Measurements from ENCODE around the gene TPSD1. TPM values are rescaled to one million over a fixed set of nuclear protein-coding genes. Genes with fewer than 3 reads are reported as not detected.
A peak's percentile ranks its signal among the peaks of the same experiment; 100 is the strongest.
"Not testable (repeated sequence)": the region's sequence is repeated elsewhere in the genome, so short reads cannot be mapped to it uniquely, and the experiment has no call there.

The TPSD1 gene
- total and polyA plus RNA-seq, 7 experiments from 2014 or later, result not detected

DNA sequence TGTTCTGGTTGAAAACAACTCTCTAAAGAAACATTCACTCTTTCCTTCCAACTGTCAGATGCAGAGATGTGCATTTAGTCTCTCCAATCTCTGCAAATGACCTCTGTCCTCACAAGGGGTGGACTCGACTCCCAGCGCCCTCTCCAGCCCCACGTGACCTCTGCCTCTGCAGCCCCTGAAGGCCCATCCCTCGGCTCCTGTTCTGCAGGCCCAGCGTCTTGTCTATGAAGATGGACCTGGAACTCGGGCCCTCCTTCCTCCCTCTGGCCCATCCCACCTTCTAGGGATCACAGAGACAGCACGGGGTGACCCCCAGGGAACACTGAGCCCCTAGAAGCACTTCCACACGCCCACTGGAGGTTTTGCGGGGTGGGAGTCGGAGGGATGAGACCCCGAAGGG, 12.5 kb upstream of the TPSD1 start:
- H3K4me3 Mint-ChIP-seq; H3K4me3 ChIP-seq (ENCODE audit: low read length); H3K36me3 ChIP-seq (ENCODE audit: control insufficient read depth in 2 of 3, insufficient read depth in 3 of 3, low read length in 3 of 3); H3K9me3 ChIP-seq (ENCODE audit: control insufficient read depth in 2 of 3, low read length in 3 of 3); H3K27me3 ChIP-seq (ENCODE audit: control insufficient read depth in 2 of 2, insufficient read depth in 2 of 2, low read length in 2 of 2); intact Hi-C loops (cut with micrococcal nuclease); H3K4me1 ChIP-seq (ENCODE audit: control insufficient read depth in 2 of 2, insufficient read depth in 2 of 2, low read length in 2 of 2); H3K36me3 Mint-ChIP-seq; H3K4me1 Mint-ChIP-seq; POLR2A ChIA-PET; H3K9me3 Mint-ChIP-seq; CTCF ChIA-PET; H3K27ac ChIP-seq (ENCODE audit: low read depth, low read length); DNase-seq; ATAC-seq: not testable (repeated sequence)
- peaks cover 5 to 14% (median 12%) of the 10 kb centered on the region in 5 donors for H3K27me3 Mint-ChIP-seq
- H3K27ac Mint-ChIP-seq, result peak overlapping the region in 1 of 9 donors; percentile 29

DNA sequence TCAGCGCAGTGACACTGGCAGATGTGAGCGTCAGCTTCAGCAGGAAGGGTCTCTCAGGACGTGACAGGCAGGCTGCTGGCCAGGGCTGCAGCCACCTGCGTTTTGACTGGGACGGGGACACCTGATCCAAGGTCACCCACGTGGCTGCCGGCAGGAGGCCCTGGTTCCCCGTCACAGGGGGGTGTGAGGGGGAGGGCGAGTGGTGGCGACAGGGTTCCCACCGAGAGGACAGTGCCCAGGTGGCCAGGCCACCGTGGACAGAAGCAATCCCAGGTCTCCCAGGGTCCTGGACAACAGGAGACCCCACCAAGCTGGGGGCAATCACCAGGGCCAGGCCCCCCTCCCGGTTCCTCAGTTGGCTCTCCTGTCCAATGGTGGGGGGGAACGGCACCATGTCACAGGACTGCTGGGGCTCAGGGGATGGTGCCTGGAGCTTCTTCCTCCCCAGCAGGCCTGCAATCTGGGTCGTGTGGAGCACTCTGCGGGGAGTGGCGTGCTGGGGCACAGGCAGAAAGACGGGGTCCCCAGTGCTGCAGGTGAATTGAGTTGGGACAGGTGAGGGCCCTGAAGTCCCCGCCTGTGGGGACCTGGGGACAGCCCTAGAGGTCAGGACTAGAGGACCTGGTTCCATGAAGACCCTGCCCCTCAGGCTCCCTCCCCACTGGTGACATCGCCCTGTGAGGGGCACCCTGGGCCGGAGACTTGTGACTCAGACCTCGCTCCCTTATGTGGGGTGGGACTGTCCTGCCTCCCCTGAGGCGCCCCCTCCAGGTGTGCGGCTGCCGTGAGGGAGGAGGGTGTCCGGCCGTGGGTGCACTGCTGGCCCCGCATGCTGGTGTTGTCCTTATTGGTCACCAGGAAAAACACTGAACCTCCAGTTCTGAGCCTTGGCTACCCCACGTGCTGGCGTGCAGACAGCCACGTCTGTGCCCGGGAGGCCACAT, 11.7 kb upstream of the TPSD1 start:
- H3K4me1 Mint-ChIP-seq; H3K27me3 ChIP-seq (ENCODE audit: control insufficient read depth in 2 of 2, insufficient read depth in 2 of 2, low read length in 2 of 2); H3K36me3 ChIP-seq (ENCODE audit: control insufficient read depth in 2 of 3, insufficient read depth in 3 of 3, low read length in 3 of 3); H3K9me3 ChIP-seq (ENCODE audit: control insufficient read depth in 2 of 3, low read length in 3 of 3); ATAC-seq; H3K4me3 ChIP-seq (ENCODE audit: low read length); DNase-seq; H3K9me3 Mint-ChIP-seq; intact Hi-C loops (cut with micrococcal nuclease); H3K27ac ChIP-seq (ENCODE audit: low read depth, low read length); POLR2A ChIA-PET; H3K4me1 ChIP-seq (ENCODE audit: control insufficient read depth in 2 of 2, insufficient read depth in 2 of 2, low read length in 2 of 2); H3K4me3 Mint-ChIP-seq; H3K27ac Mint-ChIP-seq; H3K36me3 Mint-ChIP-seq; CTCF ChIA-PET: not testable (repeated sequence)
- H3K27me3 Mint-ChIP-seq, result peaks cover 5 to 14% (median 12%) of the 10 kb centered on the region in 5 donors

DNA sequence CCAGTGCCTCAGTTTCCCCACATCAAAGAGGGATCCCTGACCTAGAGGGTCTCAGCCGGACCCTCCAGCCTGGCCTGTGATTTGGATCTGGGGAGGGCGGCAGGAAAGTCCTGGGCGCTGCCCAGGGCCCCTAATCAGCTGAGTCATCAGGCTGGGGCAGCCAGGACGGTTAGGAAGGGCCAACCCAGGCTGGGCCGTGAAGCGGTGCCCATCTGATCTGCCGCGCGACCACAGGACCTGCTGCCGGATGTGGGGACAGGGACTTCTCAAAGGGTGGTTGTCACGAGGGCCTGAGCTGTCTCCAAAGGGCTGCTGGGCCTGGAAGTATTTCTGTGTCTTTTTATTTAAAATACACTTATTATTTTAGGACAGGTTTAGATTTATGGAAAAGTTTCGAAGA, 11.0 kb upstream of the TPSD1 start:
- POLR2A ChIA-PET, result no interaction called here
- no peaks in the 10 kb centered on the region for H3K9me3 ChIP-seq (ENCODE audit: control insufficient read depth in 2 of 3, low read length in 3 of 3)
- H3K36me3 ChIP-seq (ENCODE audit: control insufficient read depth in 2 of 3, insufficient read depth in 3 of 3, low read length in 3 of 3), result no peaks in the 10 kb centered on the region
- no peak overlapping the region for H3K27ac Mint-ChIP-seq
- intact Hi-C loops (cut with micrococcal nuclease), result no loop called here
- CTCF ChIA-PET, result no interaction called here
- peaks cover 0 to 9% (median 4%) of the 10 kb centered on the region in 7 donors for H3K4me1 Mint-ChIP-seq
- no peaks in the 10 kb centered on the region for H3K36me3 Mint-ChIP-seq
- H3K27me3 ChIP-seq (ENCODE audit: control insufficient read depth in 2 of 2, insufficient read depth in 2 of 2, low read length in 2 of 2), result no peaks in the 10 kb centered on the region
- H3K9me3 Mint-ChIP-seq, result peaks cover 0 to 2% (median 0%) of the 10 kb centered on the region in 11 donors
- DNase-seq (no peak), ATAC-seq (peak; percentile 67)
- no peak overlapping the region for H3K4me3 Mint-ChIP-seq
- no peak overlapping the region for H3K4me3 ChIP-seq (ENCODE audit: low read length)
- H3K27ac ChIP-seq (ENCODE audit: low read depth, low read length), result no peak overlapping the region
- peaks cover 5 to 14% (median 12%) of the 10 kb centered on the region in 5 donors for H3K27me3 Mint-ChIP-seq
- H3K4me1 ChIP-seq (ENCODE audit: control insufficient read depth in 2 of 2, insufficient read depth in 2 of 2, low read length in 2 of 2), result no peaks in the 10 kb centered on the region

DNA sequence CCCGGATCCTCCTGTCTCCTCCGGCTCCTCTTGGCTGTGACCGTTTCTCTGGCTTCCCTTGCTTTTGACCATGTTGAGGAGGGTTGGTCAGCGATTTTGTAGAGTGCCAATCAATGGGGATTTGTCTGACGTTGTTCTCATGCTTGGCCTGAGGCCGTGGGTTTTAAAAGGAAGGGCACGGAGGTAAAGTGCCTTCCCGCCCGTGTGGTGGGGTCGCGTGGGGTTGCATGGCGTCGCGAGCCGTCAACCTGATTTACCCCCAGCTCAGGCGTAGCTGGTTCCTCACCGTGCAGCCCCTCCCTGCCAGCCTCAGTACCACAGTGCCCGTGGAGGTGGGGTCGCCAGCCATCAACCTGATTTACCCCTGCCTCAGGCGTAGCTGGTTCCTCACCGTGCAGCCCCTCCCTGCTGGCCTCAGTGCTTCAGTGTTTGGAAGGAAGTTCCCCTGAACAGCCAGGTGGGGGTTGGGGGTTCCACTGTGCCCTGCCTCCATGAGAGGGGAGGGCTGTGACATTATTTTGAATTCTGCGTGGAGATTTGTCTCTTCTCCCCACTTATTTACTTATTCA, 10.3 kb upstream of the TPSD1 start:
- H3K36me3 Mint-ChIP-seq, result no peaks in the 10 kb centered on the region
- H3K27ac Mint-ChIP-seq, result no peak overlapping the region
- Histone ChIP-seq H3K27ac (ENCODE audit: low read depth, low read length) (no peak overlapping the region), H3K4me3 (ENCODE audit: low read length) (no peak overlapping the region), H3K9me3 (ENCODE audit: control insufficient read depth in 2 of 3, low read length in 3 of 3) (no peaks in the 10 kb centered on the region), H3K4me1 (ENCODE audit: control insufficient read depth in 2 of 2, insufficient read depth in 2 of 2, low read length in 2 of 2) (no peaks in the 10 kb centered on the region), H3K27me3 (ENCODE audit: control insufficient read depth in 2 of 2, insufficient read depth in 2 of 2, low read length in 2 of 2) (no peaks in the 10 kb centered on the region), H3K36me3 (ENCODE audit: control insufficient read depth in 2 of 3, insufficient read depth in 3 of 3, low read length in 3 of 3) (no peaks in the 10 kb centered on the region)
- peaks cover 5 to 14% (median 12%) of the 10 kb centered on the region in 5 donors for H3K27me3 Mint-ChIP-seq
- peak overlapping the region in 1 of 10 donors; percentile 20 for H3K4me3 Mint-ChIP-seq
- no peak for DNase-seq
- ChIA-PET POLR2A (no interaction called here), CTCF (no interaction called here)
- H3K9me3 Mint-ChIP-seq, result peaks cover 0 to 2% (median 0%) of the 10 kb centered on the region in 11 donors
- no peak for ATAC-seq
- intact Hi-C loops (cut with micrococcal nuclease), result no loop called here
- H3K4me1 Mint-ChIP-seq, result peaks cover 0 to 9% (median 4%) of the 10 kb centered on the region in 7 donors

DNA sequence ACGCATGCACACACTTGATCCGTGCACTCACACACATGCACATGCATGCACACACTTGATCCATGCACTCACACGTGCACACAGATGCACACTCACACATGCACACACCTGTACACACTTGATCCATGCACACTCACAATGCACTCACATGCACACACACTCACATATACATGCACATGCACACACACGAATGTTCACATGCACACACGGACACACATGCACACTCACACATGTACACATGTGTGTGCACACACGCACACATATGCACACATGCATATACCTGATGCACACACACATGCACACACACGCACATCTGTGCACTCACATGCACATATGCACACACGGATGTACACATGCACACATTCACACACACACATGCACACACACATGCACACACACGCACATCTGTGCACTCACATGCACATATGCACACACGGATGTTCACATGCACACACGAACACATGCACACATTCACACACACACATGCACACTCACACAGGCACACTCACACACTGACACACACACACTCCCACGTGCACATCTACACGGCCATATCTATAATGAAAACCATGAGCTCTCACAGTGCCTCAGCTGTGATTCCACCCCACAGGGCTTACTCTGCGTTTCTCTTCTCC, 7.8 kb upstream of the TPSD1 start:
- CTCF ChIA-PET, H3K9me3 Mint-ChIP-seq, ATAC-seq: not testable (repeated sequence)

DNA sequence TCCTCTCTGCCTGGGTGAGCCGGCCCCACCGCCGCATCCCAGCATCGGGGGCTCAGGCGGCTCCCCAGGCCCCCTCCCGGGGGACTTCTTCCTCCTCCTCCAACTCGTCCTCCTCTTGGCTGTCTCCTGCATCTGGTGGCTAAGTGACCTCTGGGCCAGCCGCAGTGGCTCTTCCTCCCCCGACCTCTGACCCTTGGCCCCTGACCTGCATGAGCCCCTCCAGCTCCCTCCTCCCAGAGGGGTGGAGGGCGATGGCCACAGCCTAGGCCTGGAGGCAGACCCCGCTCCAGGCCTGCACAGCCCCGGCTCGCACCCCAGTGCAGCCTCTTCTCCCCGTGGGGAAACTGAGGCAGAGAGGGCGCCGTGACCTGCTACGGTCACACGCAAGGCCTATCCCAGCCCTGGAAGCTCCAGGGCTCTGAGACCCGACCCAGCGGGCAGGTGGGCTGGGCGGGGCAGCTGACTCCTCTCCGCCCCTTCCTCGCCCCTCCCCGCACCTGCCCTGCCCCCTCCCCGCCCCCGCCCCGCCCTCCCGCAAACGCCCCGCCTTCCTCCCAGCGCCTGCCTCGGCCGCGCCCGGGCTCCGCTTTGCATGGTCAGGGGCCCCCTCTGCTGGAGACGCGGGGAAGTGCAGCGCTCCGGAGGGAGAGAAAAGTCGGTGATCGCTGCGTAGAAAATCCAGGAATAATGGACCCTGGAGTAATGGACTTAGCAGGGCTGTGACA, 6.7 kb upstream of the TPSD1 start:
- POLR2A ChIA-PET; H3K27ac ChIP-seq (ENCODE audit: low read depth, low read length); H3K36me3 Mint-ChIP-seq; H3K4me1 ChIP-seq (ENCODE audit: control insufficient read depth in 2 of 2, insufficient read depth in 2 of 2, low read length in 2 of 2); H3K27ac Mint-ChIP-seq; H3K4me3 Mint-ChIP-seq; H3K4me1 Mint-ChIP-seq; H3K4me3 ChIP-seq (ENCODE audit: low read length); H3K9me3 Mint-ChIP-seq; intact Hi-C loops (cut with micrococcal nuclease); H3K9me3 ChIP-seq (ENCODE audit: control insufficient read depth in 2 of 3, low read length in 3 of 3); H3K36me3 ChIP-seq (ENCODE audit: control insufficient read depth in 2 of 3, insufficient read depth in 3 of 3, low read length in 3 of 3); H3K27me3 ChIP-seq (ENCODE audit: control insufficient read depth in 2 of 2, insufficient read depth in 2 of 2, low read length in 2 of 2); CTCF ChIA-PET; DNase-seq: not testable (repeated sequence)
- peaks cover 5 to 14% (median 12%) of the 10 kb centered on the region in 5 donors for H3K27me3 Mint-ChIP-seq
- peak; percentile 92 for ATAC-seq

More for the DNA sequence above, 7.8 kb upstream of the TPSD1 start:
- intact Hi-C loops (cut with micrococcal nuclease); H3K9me3 ChIP-seq (ENCODE audit: control insufficient read depth in 2 of 3, low read length in 3 of 3); H3K27me3 ChIP-seq (ENCODE audit: control insufficient read depth in 2 of 2, insufficient read depth in 2 of 2, low read length in 2 of 2); DNase-seq; H3K4me1 ChIP-seq (ENCODE audit: control insufficient read depth in 2 of 2, insufficient read depth in 2 of 2, low read length in 2 of 2); H3K4me3 ChIP-seq (ENCODE audit: low read length); H3K4me1 Mint-ChIP-seq; H3K36me3 Mint-ChIP-seq; POLR2A ChIA-PET; H3K4me3 Mint-ChIP-seq; H3K36me3 ChIP-seq (ENCODE audit: control insufficient read depth in 2 of 3, insufficient read depth in 3 of 3, low read length in 3 of 3); H3K27ac ChIP-seq (ENCODE audit: low read depth, low read length): not testable (repeated sequence)
- Mint-ChIP-seq H3K27me3 (peaks cover 5 to 14% (median 12%) of the 10 kb centered on the region in 5 donors), H3K27ac (peak overlapping the region in 2 of 9 donors; percentile 32 to 70)

Measured in naive thymus-derived CD4-positive, alpha-beta T cell (primary cell).